H1 (cell line): ENCODE measurements around the gene SEC16A.

ENCODE experiments used
- ATF2 ChIP-seq: IDR thresholded peaks from 2 replicates; pipeline ENCODE4 v1.6.1; 2012; ENCODE audit warnings: low read length, inconsistent platforms
- CTCF ChIP-seq, 3 experiments: IDR thresholded peaks; 1 replicate in 2 of 3; 2 replicates in 1 of 3; pipeline versions ENCODE4 v1.5.1 to v1.6.1; 2011; ENCODE audit warnings: low read length in 3 of 3, mild to moderate bottlenecking in 3 of 3, inconsistent platforms in 2 of 3, low read depth in 1 of 3, moderate library complexity in 1 of 3; ENCODE audit not compliant: insufficient read depth in 1 of 3; ENCODE audit errors: control extremely low read depth in 1 of 3
- E2F6 ChIP-seq: IDR thresholded peaks from 2 replicates; pipeline ENCODE4 v1.6.1; 2012; ENCODE audit warnings: inconsistent platforms
- GABPA ChIP-seq: IDR thresholded peaks from 2 replicates; pipeline ENCODE4 v1.6.1; 2011; ENCODE audit warnings: mild to moderate bottlenecking, low read length, moderate library complexity, borderline replicate concordance; ENCODE audit not compliant: insufficient read depth
- JUN ChIP-seq: IDR thresholded peaks from 2 replicates; pipeline ENCODE4 v1.6.1; 2011; ENCODE audit warnings: low read depth, mild to moderate bottlenecking, improper control_type of control experiment, low read length
- RXRA ChIP-seq: IDR thresholded peaks from 2 replicates; pipeline ENCODE4 v1.6.1; 2011; ENCODE audit warnings: low read depth, mild to moderate bottlenecking, low read length, moderate library complexity; ENCODE audit not compliant: insufficient read depth
- SIN3A ChIP-seq, 2 experiments: IDR thresholded peaks in 1 of 2; conservative IDR thresholded peaks in 1 of 2; 2 replicates each; pipeline ENCODE4 v1.6.1; 2011 to 2012; ENCODE audit warnings: low read length in 2 of 2, improper control_type of control experiment in 1 of 2, low read depth in 1 of 2, mild to moderate bottlenecking in 1 of 2
- SIX5 ChIP-seq: IDR thresholded peaks from 2 replicates; pipeline ENCODE4 v1.6.1; 2011; ENCODE audit warnings: mild to moderate bottlenecking, low read depth, low read length
- SP1 ChIP-seq: IDR thresholded peaks from 2 replicates; pipeline ENCODE4 v1.6.1; 2011; ENCODE audit warnings: low read depth, low read length
- TCF12 ChIP-seq: IDR thresholded peaks from 2 replicates; pipeline ENCODE4 v1.6.1; 2011; ENCODE audit warnings: low read depth, mild to moderate bottlenecking, low read length
- ZNF274 ChIP-seq: IDR thresholded peaks from 2 replicates; pipeline ENCODE4 v1.7.0; 2012; ENCODE audit warnings: low read length, borderline replicate concordance; ENCODE audit errors: extremely low read depth

- TF ChIP-seq SP1 (no peak), E2F6 (no peak), SIX5 (no peak), SIN3A (conservative IDR thresholded peaks at IDR 0.05 in 1 of 2, IDR thresholded peaks at IDR 0.05 in 1 of 2; ENCODE audit: low read depth in 1 of 2, low read length in 2 of 2) (no peak), ATF2 (no peak), CTCF (IDR thresholded peaks at IDR 0.05; ENCODE audit: control extremely low read depth in 1 of 3, insufficient read depth in 1 of 3, low read depth in 1 of 3, low read length in 3 of 3) (no peak), JUN (no peak), GABPA (no peak), ZNF274 (no peak), TCF12 (no peak), RXRA (no peak)
These were observed 45.4 kb downstream of the SEC16A start for GRCh38 chr9:136437430-136437829.
